Keratinocyte (primary cell): ENCODE results near the gene IL10RA. TPM values are rescaled to one million over a fixed set of nuclear protein-coding genes. Genes with fewer than 3 reads are reported as not detected.
"Not testable (repeated sequence)": the region's sequence is repeated elsewhere in the genome, so short reads cannot be mapped to it uniquely, and the experiment has no call there.

Experiments used
- DNase-seq: peaks from one replicate; pipeline ENCODE4 v3.0.0-alpha.2; 2011; ENCODE audit warnings: low read depth, missing footprints, low spot score
- FAIRE-seq: peaks from 2 replicates; lab custom pipeline; 2011; peaks lifted over from hg19 to GRCh38; lab: Jason Lieb, UNC
- H2AFZ ChIP-seq: 2 replicates; pipeline ENCODE4 v1.6.0; 2012; ENCODE audit warnings: low read length, control low read depth, inconsistent platforms; ENCODE audit not compliant: control insufficient read depth
- H3K27ac ChIP-seq: 2 replicates; pipeline ENCODE4 v1.5.1; 2011; ENCODE audit warnings: low read length; ENCODE audit not compliant: control insufficient read depth, insufficient read depth
- H3K27me3 ChIP-seq: 3 replicates; pipeline ENCODE4 v1.6.0; 2011; ENCODE audit warnings: low read length; ENCODE audit not compliant: control insufficient read depth, insufficient read depth; ENCODE audit errors: extremely low read depth
- H3K36me3 ChIP-seq, 2 experiments: 2 replicates in 1 of 2; 3 replicates in 1 of 2; pipeline ENCODE4 v1.5.1; 2011; ENCODE audit warnings: low read length in 2 of 2, mild to moderate bottlenecking in 1 of 2; ENCODE audit not compliant: control insufficient read depth in 2 of 2, insufficient read depth in 2 of 2; ENCODE audit errors: extremely low read depth in 1 of 2
- H3K4me1 ChIP-seq: 3 replicates; pipeline ENCODE4 v1.5.1; 2011; ENCODE audit warnings: low read length; ENCODE audit not compliant: control insufficient read depth, insufficient read depth; ENCODE audit errors: extremely low read depth
- H3K4me2 ChIP-seq: 3 replicates; pipeline ENCODE4 v1.6.0; 2011; ENCODE audit warnings: low read depth, low read length; ENCODE audit not compliant: control insufficient read depth, insufficient read depth; ENCODE audit errors: extremely low read depth
- H3K4me3 ChIP-seq, 3 experiments: fragments of 200-600 bp in 1 of 3; sonication (generic) in 1 of 3; 2 replicates in 2 of 3; 3 replicates in 1 of 3; pipeline ENCODE4 v1.5.1; 2011 to 2016; ENCODE audit warnings: low read length in 3 of 3, mild to moderate bottlenecking in 3 of 3, control low read depth in 2 of 3, inconsistent platforms in 1 of 3, low read depth in 1 of 3, mixed read lengths in 1 of 3, mixed run types in 1 of 3, moderate library complexity in 1 of 3; ENCODE audit not compliant: control insufficient read depth in 2 of 3, insufficient read depth in 2 of 3; ENCODE audit errors: extremely low read depth in 1 of 3
- H3K79me2 ChIP-seq: 2 replicates; pipeline ENCODE4 v1.6.0; 2012; ENCODE audit warnings: low read length; ENCODE audit not compliant: control insufficient read depth, insufficient read depth
- H3K9ac ChIP-seq: 3 replicates; pipeline ENCODE4 v1.6.0; 2011; ENCODE audit warnings: low read length; ENCODE audit not compliant: control insufficient read depth, insufficient read depth; ENCODE audit errors: extremely low read depth
- H3K9me1 ChIP-seq: 3 replicates; pipeline ENCODE4 v1.6.0; 2011; ENCODE audit warnings: low read length; ENCODE audit not compliant: control insufficient read depth, insufficient read depth; ENCODE audit errors: extremely low read depth
- H3K9me3 ChIP-seq: 2 replicates; pipeline ENCODE4 v1.5.1; 2012; ENCODE audit warnings: low read depth, low read length; ENCODE audit not compliant: control insufficient read depth
- H4K20me1 ChIP-seq: 3 replicates; pipeline ENCODE4 v1.6.0; 2011; ENCODE audit warnings: low read length; ENCODE audit not compliant: control insufficient read depth, insufficient read depth; ENCODE audit errors: extremely low read depth
- CTCF ChIP-seq, 3 experiments: IDR thresholded peaks in 1 of 3; conservative IDR thresholded peaks in 1 of 3; optimal IDR thresholded peaks in 1 of 3; 2 replicates in 2 of 3; 3 replicates in 1 of 3; pipeline versions ENCODE3 to v1.5.1; 2011; ENCODE audit warnings: low read length in 3 of 3, mild to moderate bottlenecking in 3 of 3, moderate library complexity in 2 of 3, control low read depth in 1 of 3, inconsistent platforms in 1 of 3; ENCODE audit not compliant: insufficient read depth in 2 of 3; ENCODE audit errors: extremely low read depth in 1 of 3
- EZH2 ChIP-seq: IDR thresholded peaks from one replicate; pipeline ENCODE4 v1.6.1; 2012; ENCODE audit warnings: inconsistent platforms, mild to moderate bottlenecking, low read length, moderate library complexity
- dilution Hi-C: fragments of 300-500 bp; cut with MboI; formaldehyde crosslinking; loops from one replicate; pipeline ENCODE4 v1.7.0; 2020; ENCODE audit warnings: low sequenced_read_pairs; ENCODE audit not compliant: extremely low pct_ligation_motif_present
- polyA plus RNA-seq, 5 experiments: library from polyadenylated mRNA; depleted of rRNA in 3 of 5; stranded (reverse) in 3 of 5; stranded (forward) in 1 of 5; unstranded in 1 of 5; fragments of >200 nt; gene quantifications; 1 replicate in 1 of 5; 2 replicates in 3 of 5; 3 replicates in 1 of 5; pipeline versions ENCODE4 v1.2.1 to v1.2.3, GENCODE V29; 2011 to 2012; ENCODE audit warnings: missing spikeins in 2 of 5, low read depth in 1 of 5, low replicate concordance in 1 of 5

IL10RA gene
- polyA plus RNA-seq, 1 donor (not counting 4 experiments of a cell fraction or from before 2014, with no cell fraction given) = 0.04 TPM

- Histone ChIP-seq H3K9me1 (no peaks in the 10 kb centered on the region), H3K27ac (no peak overlapping the region), H3K4me3 (no peak overlapping the region), H3K27me3 (peaks cover 3% of the 10 kb centered on the region), H3K79me2 (no peaks in the 10 kb centered on the region), H3K9ac (no peak overlapping the region), H4K20me1 (no peaks in the 10 kb centered on the region), H2AFZ (no peak overlapping the region), H3K9me3 (no peaks in the 10 kb centered on the region), H3K4me2 (no peak overlapping the region), H3K36me3 (no peaks in the 10 kb centered on the region), H3K4me1 (no peaks in the 10 kb centered on the region)
- DNase-seq (no peak), FAIRE-seq (no peak)
- dilution Hi-C loops = no loop called here
- no peak for TF ChIP-seq EZH2
- no peak for TF ChIP-seq CTCF (optimal IDR thresholded peaks at IDR 0.05 in 1 of 3, IDR thresholded peaks at IDR 0.05 in 1 of 3, conservative IDR thresholded peaks at IDR 0.05 in 1 of 3; ENCODE audit: extremely low read depth in 1 of 3, insufficient read depth in 2 of 3, low read length in 3 of 3)
Measured at GRCh38 chr11:117977029-117977428, 9.2 kb upstream of the IL10RA start.

DNA sequence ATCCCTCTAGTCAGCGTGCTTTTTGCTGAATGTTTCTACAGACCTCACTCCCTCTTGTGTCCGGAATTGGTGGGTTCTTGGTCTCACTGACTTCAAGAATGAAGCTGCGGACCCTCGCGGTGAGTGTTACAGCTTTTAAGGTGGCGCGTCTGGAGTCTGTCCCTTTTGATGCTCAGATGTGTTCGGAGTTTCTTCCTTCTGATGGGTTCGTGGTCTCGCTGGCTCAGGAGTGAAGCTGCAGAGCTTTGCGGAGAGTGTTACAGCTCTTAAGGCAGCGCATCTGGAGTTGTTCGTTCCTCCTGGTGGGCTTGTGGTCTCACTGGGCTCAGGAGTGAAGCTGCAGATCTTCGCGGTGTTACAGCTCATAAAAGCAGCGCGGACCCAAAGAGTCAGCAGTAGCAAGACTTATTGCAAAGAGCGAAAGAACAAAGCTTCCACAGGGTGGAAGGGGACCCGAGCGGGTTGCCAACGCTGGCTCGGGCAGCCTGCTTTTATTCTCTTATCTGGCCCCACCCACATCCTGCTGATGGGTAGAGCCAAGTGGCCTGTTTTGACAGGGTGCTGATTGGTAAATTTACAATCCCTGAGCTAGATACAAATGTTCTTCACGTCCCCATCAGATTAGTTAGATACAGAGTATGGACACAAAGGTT lies 8.5 kb upstream of the IL10RA start:
- H3K4me3 ChIP-seq, H3K9me3 ChIP-seq, H3K9me1 ChIP-seq, H3K27ac ChIP-seq, dilution Hi-C loops, H4K20me1 ChIP-seq, FAIRE-seq, H3K4me1 ChIP-seq, H2AFZ ChIP-seq, H3K9ac ChIP-seq, DNase-seq, H3K79me2 ChIP-seq, H3K27me3 ChIP-seq, H3K36me3 ChIP-seq, H3K4me2 ChIP-seq: not testable (repeated sequence)

DNA sequence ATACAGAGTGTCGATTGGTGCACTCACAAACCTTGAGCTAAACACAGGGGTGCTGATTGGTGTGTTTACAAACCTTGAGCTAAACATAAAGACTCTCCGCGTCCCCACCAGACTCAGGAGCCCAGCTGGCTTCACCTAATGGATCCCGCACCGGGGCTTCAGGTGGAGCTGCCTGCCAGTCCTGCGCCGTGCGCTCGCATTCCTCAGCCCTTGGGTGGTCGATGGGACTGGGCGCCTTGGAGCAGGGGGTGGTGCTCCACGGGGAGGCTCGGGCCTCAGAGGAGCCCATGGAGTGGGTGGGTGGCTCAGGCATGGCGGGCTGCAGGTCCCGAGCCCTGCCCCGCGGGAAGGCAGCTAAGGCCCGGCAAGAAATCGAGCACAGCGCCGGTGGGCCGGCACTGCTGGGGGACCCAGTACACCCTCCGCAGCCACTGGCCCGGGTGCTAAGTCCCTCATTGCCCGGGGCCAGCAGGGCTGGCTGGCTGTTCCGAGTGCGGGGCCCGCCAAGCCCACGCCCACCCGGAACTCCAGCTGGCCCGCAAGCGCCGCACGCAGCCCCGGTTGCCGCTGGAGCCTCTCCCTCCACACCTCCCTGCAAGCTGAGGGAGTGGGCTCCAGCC lies 7.8 kb upstream of the IL10RA start:
- DNase-seq, H4K20me1 ChIP-seq, H3K4me1 ChIP-seq, H3K79me2 ChIP-seq, dilution Hi-C loops, H3K9ac ChIP-seq, H3K27me3 ChIP-seq, H3K4me3 ChIP-seq, H3K4me2 ChIP-seq, FAIRE-seq, H3K9me3 ChIP-seq, H3K27ac ChIP-seq, H3K36me3 ChIP-seq, H3K9me1 ChIP-seq, H2AFZ ChIP-seq: not testable (repeated sequence)
